Measurements from ENCODE around the gene CELSR1. TPM values are rescaled to one million over a fixed set of nuclear protein-coding genes. Genes with fewer than 3 reads are reported as not detected.

The CELSR1 gene
- total RNA-seq, 1 donor from 2014 or later: 5.1 TPM

- TF ChIP-seq CTCF (conservative IDR thresholded peaks at IDR 0.05): no peak
- H3K36me3 Mint-ChIP-seq (ENCODE audit: low read depth): peaks cover 9% of the 10 kb centered on the region
- H3K4me1 Mint-ChIP-seq: no peaks in the 10 kb centered on the region
- H3K4me3 Mint-ChIP-seq: no peak overlapping the region
- no peak overlapping the region for H3K27ac Mint-ChIP-seq (ENCODE audit: unreplicated experiment)
- no peaks in the 10 kb centered on the region for H3K9me3 Mint-ChIP-seq
- DNase-seq (ENCODE audit: low read depth, low spot score): no peak
- H3K27me3 Mint-ChIP-seq (ENCODE audit: low read depth): no peaks in the 10 kb centered on the region
Measured at GRCh38 chr22:46360097-46360496, 177.3 kb downstream of the CELSR1 start.

GRCh38 chr22:46359362-46359761 lies 178.1 kb downstream of the CELSR1 start:
- no peak overlapping the region for H3K27ac Mint-ChIP-seq (ENCODE audit: unreplicated experiment)
- H3K9me3 Mint-ChIP-seq: no peaks in the 10 kb centered on the region
- no peak for TF ChIP-seq CTCF (conservative IDR thresholded peaks at IDR 0.05)
- DNase-seq (ENCODE audit: low read depth, low spot score): no peak
- peaks cover 9% of the 10 kb centered on the region for H3K36me3 Mint-ChIP-seq (ENCODE audit: low read depth)
- H3K27me3 Mint-ChIP-seq (ENCODE audit: low read depth): no peaks in the 10 kb centered on the region
- no peaks in the 10 kb centered on the region for H3K4me1 Mint-ChIP-seq
- no peak overlapping the region for H3K4me3 Mint-ChIP-seq

- TF ChIP-seq CTCF (conservative IDR thresholded peaks at IDR 0.05): no peak
- H3K9me3 Mint-ChIP-seq: no peaks in the 10 kb centered on the region
- no peaks in the 10 kb centered on the region for H3K27me3 Mint-ChIP-seq (ENCODE audit: low read depth)
- H3K4me3 Mint-ChIP-seq: no peak overlapping the region
- no peak overlapping the region for H3K27ac Mint-ChIP-seq (ENCODE audit: unreplicated experiment)
- H3K4me1 Mint-ChIP-seq: no peaks in the 10 kb centered on the region
- DNase-seq (ENCODE audit: low read depth, low spot score): no peak
- H3K36me3 Mint-ChIP-seq (ENCODE audit: low read depth): peaks cover 9% of the 10 kb centered on the region
Measured at GRCh38 chr22:46358766-46359165, 178.7 kb downstream of the CELSR1 start.

DNA sequence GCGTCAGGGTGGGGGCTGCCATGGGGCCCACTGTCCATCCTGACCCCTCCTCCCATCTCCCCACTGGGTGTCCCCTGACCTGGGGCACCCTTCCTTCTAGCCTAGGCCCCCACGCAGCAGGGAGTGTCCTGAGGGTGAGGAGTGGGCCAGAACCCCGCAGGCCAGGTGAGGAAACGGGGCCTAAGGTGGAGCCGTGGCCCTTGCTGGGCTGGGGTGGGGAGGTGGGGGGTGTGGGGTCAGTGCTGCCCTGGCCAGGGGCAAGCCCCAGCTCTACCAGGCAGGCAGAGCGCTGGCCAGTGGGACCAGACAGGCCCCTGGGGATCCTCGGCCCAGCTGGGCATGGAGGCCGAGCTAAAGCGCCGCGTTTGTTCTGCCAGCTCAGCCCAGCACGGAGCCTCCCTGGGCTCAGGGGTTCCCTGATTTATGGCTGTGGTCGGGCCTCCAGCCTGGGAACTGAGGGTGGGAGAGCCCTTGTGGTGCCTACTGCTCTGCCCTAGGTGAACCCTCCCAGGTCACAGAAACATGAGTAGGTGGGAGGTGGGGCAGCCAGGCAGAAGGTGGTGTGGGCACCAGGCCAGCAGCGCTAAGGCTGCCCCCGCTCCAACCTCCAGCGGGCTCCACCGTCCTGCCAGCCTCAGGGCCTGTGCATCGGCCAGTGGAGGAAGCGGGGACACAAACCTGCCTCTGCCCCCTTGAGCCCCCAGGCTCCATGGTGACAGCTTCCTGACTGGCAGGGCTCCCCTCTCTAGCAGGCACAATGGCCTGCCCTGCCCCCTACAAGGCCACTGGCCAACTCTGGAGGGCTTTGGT lies 179.5 kb downstream of the CELSR1 start:
- H3K4me3 Mint-ChIP-seq: no peak overlapping the region
- no peak overlapping the region for H3K27ac Mint-ChIP-seq (ENCODE audit: unreplicated experiment)
- H3K9me3 Mint-ChIP-seq: no peaks in the 10 kb centered on the region
- no peaks in the 10 kb centered on the region for H3K4me1 Mint-ChIP-seq
- TF ChIP-seq CTCF (conservative IDR thresholded peaks at IDR 0.05): no peak
- no peaks in the 10 kb centered on the region for H3K27me3 Mint-ChIP-seq (ENCODE audit: low read depth)
- peaks cover 9% of the 10 kb centered on the region for H3K36me3 Mint-ChIP-seq (ENCODE audit: low read depth)
- DNase-seq (ENCODE audit: low read depth, low spot score): no peak

GRCh38 chr22:46356496-46357480 lies 180.6 kb downstream of the CELSR1 start:
- TF ChIP-seq CTCF (conservative IDR thresholded peaks at IDR 0.05): no peak
- DNase-seq (ENCODE audit: low read depth, low spot score): no peak
- H3K4me3 Mint-ChIP-seq: no peak overlapping the region
- H3K27ac Mint-ChIP-seq (ENCODE audit: unreplicated experiment): no peak overlapping the region
- H3K27me3 Mint-ChIP-seq (ENCODE audit: low read depth): no peaks in the 10 kb centered on the region
- H3K36me3 Mint-ChIP-seq (ENCODE audit: low read depth): peaks cover 9% of the 10 kb centered on the region
- H3K4me1 Mint-ChIP-seq: no peaks in the 10 kb centered on the region
- no peaks in the 10 kb centered on the region for H3K9me3 Mint-ChIP-seq

All from neural crest cell (in vitro differentiated cells).